AG04449 (cell line): Measurements from ENCODE around the gene TRIM10.

Experiments
- CTCF ChIA-PET: fragments of 350-600 bp; formaldehyde crosslinking; extraction: SDS; loops from one replicate; lab custom pipeline; 2021; ENCODE audit warnings: antibody characterized with exemption; lab: Yijun Ruan, JAX
- POLR2A ChIA-PET: fragments of 400-600, 350-600 bp; formaldehyde crosslinking; extraction: SDS; loops from one replicate; lab custom pipeline; 2020; ENCODE audit warnings: antibody characterized with exemption, inconsistent platforms; lab: Yijun Ruan, JAX
- DNase-seq: peaks from one replicate; pipeline ENCODE4 v3.0.0-alpha.2; 2010; ENCODE audit warnings: low read depth, low spot score
- H3K4me3 ChIP-seq: 2 replicates; pipeline ENCODE4 v1.5.1; 2011; ENCODE audit warnings: low read depth, mild to moderate bottlenecking, control low read depth, low read length
- TF ChIP-seq, protein P1 (sequence below): IDR thresholded peaks from one replicate; pipeline ENCODE4 v1.5.1; 2011; ENCODE audit warnings: mild to moderate bottlenecking, moderate library complexity, low read length, control low read depth, inconsistent platforms; ENCODE audit not compliant: insufficient read depth; ENCODE audit errors: missing control alignments

The TRIM10 gene

DNA sequence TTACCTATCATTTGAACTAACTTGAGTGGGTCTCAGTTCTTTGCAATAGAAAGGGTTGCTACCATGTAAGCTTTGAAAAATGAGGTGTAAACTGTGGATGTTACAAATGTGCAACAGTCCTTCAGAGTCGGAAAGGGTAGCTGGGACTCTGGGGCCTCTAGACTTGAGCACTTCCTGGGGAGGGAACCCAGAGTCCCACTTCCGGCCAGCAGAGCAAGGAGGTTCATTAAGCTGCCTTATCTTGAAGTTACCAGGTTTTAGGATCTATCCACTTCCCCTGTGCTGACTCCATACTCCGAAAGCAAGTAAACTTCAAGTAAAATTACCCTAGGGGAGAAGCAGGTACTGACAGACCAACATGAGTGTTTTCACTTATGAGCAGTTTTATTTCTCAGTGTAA, 9.4 kb downstream of the TRIM10 start:
- POLR2A ChIA-PET: no interaction called here

GRCh38 chr6:30150671-30151395, 10.2 kb downstream of the TRIM10 start:
- POLR2A ChIA-PET: no interaction called here
- CTCF ChIA-PET: interaction anchor here (2.4 to 6.7 kb wide), 2 partner anchors 17 to 19 kb away, joined by 7 to 56 read pairs; no protein-coding TSS in a partner anchor
- TF ChIP-seq, protein P1, sequence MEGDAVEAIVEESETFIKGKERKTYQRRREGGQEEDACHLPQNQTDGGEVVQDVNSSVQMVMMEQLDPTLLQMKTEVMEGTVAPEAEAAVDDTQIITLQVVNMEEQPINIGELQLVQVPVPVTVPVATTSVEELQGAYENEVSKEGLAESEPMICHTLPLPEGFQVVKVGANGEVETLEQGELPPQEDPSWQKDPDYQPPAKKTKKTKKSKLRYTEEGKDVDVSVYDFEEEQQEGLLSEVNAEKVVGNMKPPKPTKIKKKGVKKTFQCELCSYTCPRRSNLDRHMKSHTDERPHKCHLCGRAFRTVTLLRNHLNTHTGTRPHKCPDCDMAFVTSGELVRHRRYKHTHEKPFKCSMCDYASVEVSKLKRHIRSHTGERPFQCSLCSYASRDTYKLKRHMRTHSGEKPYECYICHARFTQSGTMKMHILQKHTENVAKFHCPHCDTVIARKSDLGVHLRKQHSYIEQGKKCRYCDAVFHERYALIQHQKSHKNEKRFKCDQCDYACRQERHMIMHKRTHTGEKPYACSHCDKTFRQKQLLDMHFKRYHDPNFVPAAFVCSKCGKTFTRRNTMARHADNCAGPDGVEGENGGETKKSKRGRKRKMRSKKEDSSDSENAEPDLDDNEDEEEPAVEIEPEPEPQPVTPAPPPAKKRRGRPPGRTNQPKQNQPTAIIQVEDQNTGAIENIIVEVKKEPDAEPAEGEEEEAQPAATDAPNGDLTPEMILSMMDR: no peak
- no peak for DNase-seq
- no peak overlapping the region for H3K4me3 ChIP-seq

More for the DNA sequence above, 9.4 kb downstream of the TRIM10 start:
- DNase-seq: no peak
- TF ChIP-seq, protein P1: no peak
- H3K4me3 ChIP-seq: no peak overlapping the region
- CTCF ChIA-PET: interaction anchor here (2.4 to 6.7 kb wide), 2 partner anchors 16 to 20 kb away, joined by 7 to 56 read pairs; no protein-coding TSS in a partner anchor

DNA sequence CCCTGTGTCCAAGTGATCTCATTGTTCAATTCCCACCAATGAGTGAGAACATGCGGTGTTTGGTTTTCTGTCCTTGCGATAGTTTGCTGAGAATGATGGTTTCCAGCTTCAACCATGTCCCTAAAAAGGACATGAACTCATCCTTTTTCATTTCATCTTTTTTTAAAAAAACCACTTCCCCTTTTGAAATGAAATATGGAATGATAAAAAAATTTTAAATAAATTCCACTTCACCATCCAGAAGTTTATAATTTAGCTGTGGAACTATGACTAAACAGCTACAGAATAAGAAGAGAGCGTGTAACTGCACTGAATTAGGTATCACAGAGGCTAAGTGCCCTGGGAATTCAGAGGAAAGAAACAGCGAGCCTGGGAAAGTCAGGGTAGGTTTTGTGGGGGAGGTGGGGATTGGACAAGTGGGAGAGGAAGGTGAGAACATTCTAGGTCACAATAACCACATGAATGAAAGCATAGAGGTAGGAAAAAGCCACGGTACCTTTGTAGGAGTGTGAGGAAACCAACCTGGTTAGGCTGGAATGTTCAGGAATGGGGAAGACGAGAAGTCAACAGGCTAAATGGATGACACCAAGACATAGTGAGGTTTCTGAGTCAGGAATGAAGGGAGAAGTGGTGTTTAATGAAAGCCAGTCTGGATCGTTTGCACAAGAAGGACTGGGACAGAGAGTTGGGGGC, 11.0 kb downstream of the TRIM10 start:
- H3K4me3 ChIP-seq: no peak overlapping the region
- POLR2A ChIA-PET: no interaction called here
- CTCF ChIA-PET: interaction anchor here (0.7 to 6.7 kb wide), 3 partner anchors 15 to 18 kb away, joined by 3 to 56 read pairs (median 7); no protein-coding TSS in a partner anchor
- TF ChIP-seq, protein P1: no peak
- no peak for DNase-seq

DNA sequence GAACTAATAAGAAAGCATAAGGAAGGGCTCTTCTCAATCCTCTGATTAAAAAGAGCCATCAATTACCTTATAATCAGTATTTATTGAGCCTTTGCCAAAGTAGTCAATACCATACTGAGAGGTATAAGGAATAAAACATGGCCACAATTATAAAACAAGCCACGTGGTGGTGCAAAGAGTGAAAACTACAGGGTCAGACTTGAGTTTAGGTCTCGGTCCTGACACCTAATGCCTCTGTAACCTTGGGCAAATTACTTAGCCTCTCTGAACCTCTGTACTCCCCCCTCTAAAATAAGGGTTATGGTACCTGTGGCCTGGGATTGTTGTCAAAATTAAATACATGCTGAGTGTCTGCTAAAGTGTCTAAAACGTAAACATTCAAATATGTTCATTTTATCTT, 11.8 kb downstream of the TRIM10 start:
- H3K4me3 ChIP-seq: no peak overlapping the region
- TF ChIP-seq, protein P1: no peak
- ChIA-PET POLR2A (no interaction called here), CTCF (interaction anchor here (1.3 to 3.4 kb wide), 2 partner anchors 18 to 22 kb away, joined by 4 to 33 read pairs; no protein-coding TSS in a partner anchor)
- no peak for DNase-seq

DNA sequence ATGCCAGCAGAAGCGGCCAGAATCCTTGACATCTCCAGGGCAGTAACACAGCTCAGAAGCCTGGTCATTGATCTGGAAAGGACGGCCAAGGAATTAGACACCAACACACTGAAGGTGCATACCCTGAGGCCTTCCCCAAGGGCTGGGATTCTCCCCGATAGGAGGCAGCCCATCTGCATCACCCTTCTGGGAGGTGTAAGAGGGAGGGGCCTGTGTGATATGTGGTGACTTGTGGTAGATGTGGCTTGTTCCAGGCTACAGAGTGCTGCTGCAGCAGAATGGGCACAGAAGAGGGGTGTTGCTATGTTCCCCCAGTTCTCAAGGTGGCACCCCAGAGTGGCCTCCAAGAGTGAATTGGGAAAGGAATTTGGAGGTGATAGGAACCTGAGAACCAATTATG, 13.9 kb downstream of the TRIM10 start:
- CTCF ChIA-PET: interaction anchor here (0.7 to 3.4 kb wide), 4 partner anchors 13 to 44 kb away, joined by 3 to 33 read pairs (median 6); no protein-coding TSS in a partner anchor
- TF ChIP-seq, protein P1: no peak
- H3K4me3 ChIP-seq: no peak overlapping the region
- no peak for DNase-seq
- POLR2A ChIA-PET: no interaction called here

DNA sequence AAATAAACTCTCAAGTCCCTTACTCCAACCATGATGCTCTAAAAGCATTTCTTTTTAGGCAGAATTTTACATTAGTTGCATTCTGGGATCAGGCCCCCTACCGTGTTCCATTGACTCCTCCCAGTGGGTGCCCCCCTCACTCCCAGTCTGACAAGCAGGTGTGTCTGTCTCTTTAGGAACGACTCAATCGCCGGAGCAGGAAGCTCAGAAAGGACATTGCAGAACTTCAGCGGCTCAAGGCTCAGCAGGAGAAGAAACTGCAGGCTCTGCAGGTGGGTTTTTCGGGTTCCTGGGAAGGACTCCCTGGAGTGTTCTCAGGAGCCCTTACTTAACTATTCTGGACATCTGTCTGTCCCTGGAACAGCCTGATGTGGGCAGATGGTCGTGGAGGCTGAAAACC, 15.2 kb downstream of the TRIM10 start:
- no peak for DNase-seq
- TF ChIP-seq, protein P1: no peak
- CTCF ChIA-PET: interaction anchor here (1.7 to 3.4 kb wide), 3 partner anchors 14 to 42 kb away, joined by 4 to 33 read pairs (median 14); no protein-coding TSS in a partner anchor
- H3K4me3 ChIP-seq: no peak overlapping the region
- POLR2A ChIA-PET: no interaction called here
